ENCODE results near the gene NECTIN2.

The NECTIN2 gene

GRCh38 chr19:44907613-44908012 lies 61.5 kb downstream of the NECTIN2 start:
- H2BK12ac ChIP-seq (ENCODE audit: low read length in 2 of 2): no peak overlapping the region
- H3K4ac ChIP-seq (ENCODE audit: low read depth in 1 of 2, low read length in 2 of 2): no peak overlapping the region
- peaks cover 3 to 28% of the 10 kb centered on the region in 2 experiments for H3K36me3 ChIP-seq (ENCODE audit: control insufficient read depth in 1 of 2, insufficient read depth in 2 of 2, low read depth in 1 of 2, low read length in 2 of 2)
- no peak overlapping the region for H3K4me3 ChIP-seq (ENCODE audit: insufficient read depth in 1 of 2, low read depth in 1 of 2, low read length in 2 of 2)
- H3K27ac ChIP-seq (ENCODE audit: low read length, poor library complexity, severe bottlenecking): no peak overlapping the region
- no peak overlapping the region for H3K4me2 ChIP-seq (ENCODE audit: low read length, poor library complexity, severe bottlenecking)
- no peak overlapping the region for H2AK5ac ChIP-seq (ENCODE audit: low read length, severe bottlenecking)
- H3K4me1 ChIP-seq (ENCODE audit: control insufficient read depth, insufficient read depth, low read depth, low read length): peaks cover 24% of the 10 kb centered on the region
- H2BK120ac ChIP-seq (ENCODE audit: low read depth, low read length): no peak overlapping the region
- no peak for DNase-seq
- H3K9me3 ChIP-seq (ENCODE audit: control insufficient read depth, low read length): no peaks in the 10 kb centered on the region
- H4K91ac ChIP-seq (ENCODE audit: low read length): no peak overlapping the region
- no peak overlapping the region for H2AFZ ChIP-seq (ENCODE audit: low read depth, low read length)
- H3K9ac ChIP-seq (ENCODE audit: low read length): no peak overlapping the region
- H3K14ac ChIP-seq (ENCODE audit: low read length in 2 of 2): no peak overlapping the region
- no peak overlapping the region for H3K23ac ChIP-seq (ENCODE audit: low read length in 2 of 2)
- peaks cover 0 to 10% of the 10 kb centered on the region in 2 experiments for H3K27me3 ChIP-seq (ENCODE audit: control insufficient read depth in 1 of 2, insufficient read depth in 1 of 2, low read length in 2 of 2)
- no peak overlapping the region for H4K8ac ChIP-seq (ENCODE audit: low read length)
- no peaks in the 10 kb centered on the region for H3K79me1 ChIP-seq (replicated peaks; ENCODE audit: low read length, poor library complexity, severe bottlenecking)
- 96% methylated on average over 12 of the region's 12 CpGs for WGBS
- no peak overlapping the region for H2BK15ac ChIP-seq (ENCODE audit: low read depth, poor library complexity, severe bottlenecking)
- H2BK5ac ChIP-seq (ENCODE audit: low read depth, low read length, poor library complexity, severe bottlenecking): no peak overlapping the region
- H3K18ac ChIP-seq (ENCODE audit: low read depth in 1 of 2, low read length in 2 of 2): no peak overlapping the region

- Histone ChIP-seq H2AFZ (ENCODE audit: low read depth, low read length) (no peak overlapping the region), H3K27me3 (ENCODE audit: control insufficient read depth in 1 of 2, insufficient read depth in 1 of 2, low read length in 2 of 2) (peaks cover 0 to 10% of the 10 kb centered on the region in 2 experiments), H2AK5ac (ENCODE audit: low read length, severe bottlenecking) (no peak overlapping the region), H3K4me3 (ENCODE audit: insufficient read depth in 1 of 2, low read depth in 1 of 2, low read length in 2 of 2) (no peak overlapping the region), H2BK5ac (ENCODE audit: low read depth, low read length, poor library complexity, severe bottlenecking) (no peak overlapping the region), H3K14ac (ENCODE audit: low read length in 2 of 2) (no peak overlapping the region), H3K79me1 (replicated peaks; ENCODE audit: low read length, poor library complexity, severe bottlenecking) (no peaks in the 10 kb centered on the region), H3K36me3 (ENCODE audit: control insufficient read depth in 1 of 2, insufficient read depth in 2 of 2, low read depth in 1 of 2, low read length in 2 of 2) (peaks cover 0 to 21% of the 10 kb centered on the region in 2 experiments), H2BK15ac (ENCODE audit: low read depth, poor library complexity, severe bottlenecking) (no peak overlapping the region), H3K18ac (ENCODE audit: low read depth in 1 of 2, low read length in 2 of 2) (no peak overlapping the region), H4K8ac (ENCODE audit: low read length) (no peak overlapping the region), H4K91ac (ENCODE audit: low read length) (no peak overlapping the region), H2BK120ac (ENCODE audit: low read depth, low read length) (no peak overlapping the region), H2BK12ac (ENCODE audit: low read length in 2 of 2) (no peak overlapping the region), H3K9me3 (ENCODE audit: control insufficient read depth, low read length) (no peaks in the 10 kb centered on the region), H3K9ac (ENCODE audit: low read length) (no peak overlapping the region), H3K4me2 (ENCODE audit: low read length, poor library complexity, severe bottlenecking) (no peak overlapping the region), H3K27ac (ENCODE audit: low read length, poor library complexity, severe bottlenecking) (no peak overlapping the region), H3K23ac (ENCODE audit: low read length in 2 of 2) (peak overlapping the region in 1 of 2 experiments; percentile 15), H3K4ac (ENCODE audit: low read depth in 1 of 2, low read length in 2 of 2) (no peak overlapping the region), H3K4me1 (ENCODE audit: control insufficient read depth, insufficient read depth, low read depth, low read length) (peaks cover 24% of the 10 kb centered on the region)
- DNase-seq: no peak
- 95% methylated on average over 46 of the region's 46 CpGs for WGBS
Observed at GRCh38 chr19:44908074-44908835, 62.2 kb downstream of the NECTIN2 start.

GRCh38 chr19:44908836-44909261 lies 62.8 kb downstream of the NECTIN2 start:
- Histone ChIP-seq H3K4ac (ENCODE audit: low read depth in 1 of 2, low read length in 2 of 2) (no peak overlapping the region), H3K9ac (ENCODE audit: low read length) (no peak overlapping the region), H3K36me3 (ENCODE audit: control insufficient read depth in 1 of 2, insufficient read depth in 2 of 2, low read depth in 1 of 2, low read length in 2 of 2) (peaks cover 0 to 20% of the 10 kb centered on the region in 2 experiments), H3K4me1 (ENCODE audit: control insufficient read depth, insufficient read depth, low read depth, low read length) (peaks cover 24% of the 10 kb centered on the region), H3K23ac (ENCODE audit: low read length in 2 of 2) (no peak overlapping the region), H3K9me3 (ENCODE audit: control insufficient read depth, low read length) (no peaks in the 10 kb centered on the region), H3K4me2 (ENCODE audit: low read length, poor library complexity, severe bottlenecking) (no peak overlapping the region), H2BK15ac (ENCODE audit: low read depth, poor library complexity, severe bottlenecking) (no peak overlapping the region), H2BK5ac (ENCODE audit: low read depth, low read length, poor library complexity, severe bottlenecking) (no peak overlapping the region), H2AK5ac (ENCODE audit: low read length, severe bottlenecking) (no peak overlapping the region), H2BK12ac (ENCODE audit: low read length in 2 of 2) (no peak overlapping the region), H3K18ac (ENCODE audit: low read depth in 1 of 2, low read length in 2 of 2) (no peak overlapping the region), H3K27me3 (ENCODE audit: control insufficient read depth in 1 of 2, insufficient read depth in 1 of 2, low read length in 2 of 2) (peaks cover 0 to 10% of the 10 kb centered on the region in 2 experiments), H2BK120ac (ENCODE audit: low read depth, low read length) (no peak overlapping the region), H3K14ac (ENCODE audit: low read length in 2 of 2) (no peak overlapping the region), H4K91ac (ENCODE audit: low read length) (no peak overlapping the region), H2AFZ (ENCODE audit: low read depth, low read length) (no peak overlapping the region), H3K4me3 (ENCODE audit: insufficient read depth in 1 of 2, low read depth in 1 of 2, low read length in 2 of 2) (no peak overlapping the region), H3K27ac (ENCODE audit: low read length, poor library complexity, severe bottlenecking) (no peak overlapping the region), H4K8ac (ENCODE audit: low read length) (no peak overlapping the region), H3K79me1 (replicated peaks; ENCODE audit: low read length, poor library complexity, severe bottlenecking) (no peaks in the 10 kb centered on the region)
- no peak for DNase-seq
- 95% methylated on average over 38 of the region's 44 CpGs for WGBS

- no peak overlapping the region for H3K18ac ChIP-seq (ENCODE audit: low read depth in 1 of 2, low read length in 2 of 2)
- H4K91ac ChIP-seq (ENCODE audit: low read length): no peak overlapping the region
- H3K4me1 ChIP-seq (ENCODE audit: control insufficient read depth, insufficient read depth, low read depth, low read length): peaks cover 29% of the 10 kb centered on the region
- no peak overlapping the region for H3K4ac ChIP-seq (ENCODE audit: low read depth in 1 of 2, low read length in 2 of 2)
- H2AFZ ChIP-seq (ENCODE audit: low read depth, low read length): no peak overlapping the region
- no peak overlapping the region for H3K23ac ChIP-seq (ENCODE audit: low read length in 2 of 2)
- H2BK15ac ChIP-seq (ENCODE audit: low read depth, poor library complexity, severe bottlenecking): no peak overlapping the region
- no peaks in the 10 kb centered on the region for H3K79me1 ChIP-seq (replicated peaks; ENCODE audit: low read length, poor library complexity, severe bottlenecking)
- peaks cover 0 to 10% of the 10 kb centered on the region in 2 experiments for H3K27me3 ChIP-seq (ENCODE audit: control insufficient read depth in 1 of 2, insufficient read depth in 1 of 2, low read length in 2 of 2)
- H2AK5ac ChIP-seq (ENCODE audit: low read length, severe bottlenecking): no peak overlapping the region
- no peaks in the 10 kb centered on the region for H3K9me3 ChIP-seq (ENCODE audit: control insufficient read depth, low read length)
- no peak overlapping the region for H3K14ac ChIP-seq (ENCODE audit: low read length in 2 of 2)
- no peak overlapping the region for H2BK12ac ChIP-seq (ENCODE audit: low read length in 2 of 2)
- no peak overlapping the region for H2BK5ac ChIP-seq (ENCODE audit: low read depth, low read length, poor library complexity, severe bottlenecking)
- H3K36me3 ChIP-seq (ENCODE audit: control insufficient read depth in 1 of 2, insufficient read depth in 2 of 2, low read depth in 1 of 2, low read length in 2 of 2): peaks cover 0 to 15% of the 10 kb centered on the region in 2 experiments
- H3K9ac ChIP-seq (ENCODE audit: low read length): peak overlapping the region; percentile 18
- no peak overlapping the region for H2BK120ac ChIP-seq (ENCODE audit: low read depth, low read length)
- H3K4me3 ChIP-seq (ENCODE audit: insufficient read depth in 1 of 2, low read depth in 1 of 2, low read length in 2 of 2): no peak overlapping the region
- H3K4me2 ChIP-seq (ENCODE audit: low read length, poor library complexity, severe bottlenecking): no peak overlapping the region
- no peak overlapping the region for H4K8ac ChIP-seq (ENCODE audit: low read length)
- WGBS: 94% methylated on average over 3 of the region's 5 CpGs
- DNase-seq: no peak
- no peak overlapping the region for H3K27ac ChIP-seq (ENCODE audit: low read length, poor library complexity, severe bottlenecking)
Observed at GRCh38 chr19:44909775-44910174, 63.7 kb downstream of the NECTIN2 start.
